Keratinocyte (primary cell): ENCODE measurements around the gene SWSAP1.

Experiments used
- EZH2 ChIP-seq: IDR thresholded peaks from one replicate; pipeline ENCODE4 v1.6.1; 2012; ENCODE audit warnings: inconsistent platforms, mild to moderate bottlenecking, low read length, moderate library complexity
- TF ChIP-seq, protein P1 (sequence below), 3 experiments: IDR thresholded peaks in 1 of 3; conservative IDR thresholded peaks in 1 of 3; optimal IDR thresholded peaks in 1 of 3; 2 replicates in 2 of 3; 3 replicates in 1 of 3; pipeline versions ENCODE3 to v1.5.1; 2011; ENCODE audit warnings: low read length in 3 of 3, mild to moderate bottlenecking in 3 of 3, moderate library complexity in 2 of 3, control low read depth in 1 of 3, inconsistent platforms in 1 of 3; ENCODE audit not compliant: insufficient read depth in 2 of 3; ENCODE audit errors: extremely low read depth in 1 of 3

DNA sequence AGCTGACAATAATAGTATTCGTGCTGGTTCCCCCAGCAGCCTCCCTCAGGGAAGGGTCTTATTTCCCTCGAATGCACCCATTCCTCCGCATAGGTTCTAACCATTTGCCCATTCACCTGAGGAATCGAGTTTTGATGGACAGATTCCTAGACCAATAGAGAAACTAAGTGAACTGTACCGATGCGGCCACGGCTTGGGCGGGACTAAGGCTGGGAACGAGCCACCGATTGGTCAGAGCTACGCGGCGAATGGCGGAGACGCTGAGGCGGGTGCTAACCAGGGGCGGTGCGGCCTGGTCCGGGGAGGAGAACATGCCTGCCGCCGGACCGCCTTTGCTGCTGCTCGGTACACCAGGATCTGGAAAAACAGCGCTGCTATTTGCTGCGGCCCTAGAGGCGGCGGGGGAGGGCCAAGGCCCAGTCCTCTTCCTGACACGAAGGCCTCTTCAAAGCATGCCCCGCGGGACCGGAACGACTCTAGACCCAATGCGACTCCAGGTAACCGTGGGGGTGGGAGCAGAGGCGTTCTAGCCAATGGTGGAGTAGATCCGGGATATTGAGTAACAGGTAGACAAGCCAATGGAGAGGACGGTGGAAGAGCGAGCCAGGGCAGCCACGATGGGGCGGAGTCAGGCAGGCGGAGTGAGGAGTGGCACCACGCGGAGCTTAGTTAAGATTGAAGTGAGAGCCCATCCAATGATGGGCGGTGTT lies at the start of gene SWSAP1:
- TF ChIP-seq, protein P1, sequence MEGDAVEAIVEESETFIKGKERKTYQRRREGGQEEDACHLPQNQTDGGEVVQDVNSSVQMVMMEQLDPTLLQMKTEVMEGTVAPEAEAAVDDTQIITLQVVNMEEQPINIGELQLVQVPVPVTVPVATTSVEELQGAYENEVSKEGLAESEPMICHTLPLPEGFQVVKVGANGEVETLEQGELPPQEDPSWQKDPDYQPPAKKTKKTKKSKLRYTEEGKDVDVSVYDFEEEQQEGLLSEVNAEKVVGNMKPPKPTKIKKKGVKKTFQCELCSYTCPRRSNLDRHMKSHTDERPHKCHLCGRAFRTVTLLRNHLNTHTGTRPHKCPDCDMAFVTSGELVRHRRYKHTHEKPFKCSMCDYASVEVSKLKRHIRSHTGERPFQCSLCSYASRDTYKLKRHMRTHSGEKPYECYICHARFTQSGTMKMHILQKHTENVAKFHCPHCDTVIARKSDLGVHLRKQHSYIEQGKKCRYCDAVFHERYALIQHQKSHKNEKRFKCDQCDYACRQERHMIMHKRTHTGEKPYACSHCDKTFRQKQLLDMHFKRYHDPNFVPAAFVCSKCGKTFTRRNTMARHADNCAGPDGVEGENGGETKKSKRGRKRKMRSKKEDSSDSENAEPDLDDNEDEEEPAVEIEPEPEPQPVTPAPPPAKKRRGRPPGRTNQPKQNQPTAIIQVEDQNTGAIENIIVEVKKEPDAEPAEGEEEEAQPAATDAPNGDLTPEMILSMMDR (optimal IDR thresholded peaks at IDR 0.05 in 1 of 3, IDR thresholded peaks at IDR 0.05 in 1 of 3, conservative IDR thresholded peaks at IDR 0.05 in 1 of 3; ENCODE audit: extremely low read depth in 1 of 3, insufficient read depth in 2 of 3, low read length in 3 of 3) = no peak
- no peak for TF ChIP-seq EZH2
